Ishikawa (cell line): ENCODE results near the gene RASIP1.

Experiments
- CEBPB ChIP-seq: IDR thresholded peaks from 2 replicates; pipeline ENCODE4 v1.6.1; 2012
- CREB1 ChIP-seq: IDR thresholded peaks from 2 replicates; pipeline ENCODE4 v1.6.1; 2012; ENCODE audit warnings: low read depth
- EGR1 ChIP-seq: IDR thresholded peaks from 2 replicates; pipeline ENCODE4 v1.6.1; 2012
- EP300 ChIP-seq: IDR thresholded peaks from 2 replicates; pipeline ENCODE4 v1.6.1; 2012; ENCODE audit warnings: borderline replicate concordance
- FOXM1 ChIP-seq: IDR thresholded peaks from 2 replicates; pipeline ENCODE4 v1.6.1; 2012; ENCODE audit warnings: low read depth, borderline replicate concordance
- NFIC ChIP-seq: IDR thresholded peaks from 2 replicates; pipeline ENCODE4 v1.6.1; 2012
- TAF1 ChIP-seq: IDR thresholded peaks from 2 replicates; pipeline ENCODE4 v1.6.1; 2012; ENCODE audit warnings: low read depth, mild to moderate bottlenecking
- TCF12 ChIP-seq: IDR thresholded peaks from 2 replicates; pipeline ENCODE4 v1.6.1; 2012; ENCODE audit warnings: low read depth
- YY1 ChIP-seq: IDR thresholded peaks from 2 replicates; pipeline ENCODE4 v1.6.1; 2012; ENCODE audit warnings: low read depth
- ZBTB7A ChIP-seq: IDR thresholded peaks from 2 replicates; pipeline ENCODE4 v1.6.1; 2012; ENCODE audit warnings: low read depth
- TF ChIP-seq, protein P1 (sequence below): IDR thresholded peaks from 2 replicates; pipeline ENCODE4 v1.6.1; 2012
- TF ChIP-seq, protein P2 (sequence below): IDR thresholded peaks from 2 replicates; pipeline ENCODE4 v1.6.1; 2012; ENCODE audit warnings: low read depth, mild to moderate bottlenecking
- TF ChIP-seq, protein P3 (sequence below): IDR thresholded peaks from 2 replicates; pipeline ENCODE4 v1.6.1; 2012

DNA sequence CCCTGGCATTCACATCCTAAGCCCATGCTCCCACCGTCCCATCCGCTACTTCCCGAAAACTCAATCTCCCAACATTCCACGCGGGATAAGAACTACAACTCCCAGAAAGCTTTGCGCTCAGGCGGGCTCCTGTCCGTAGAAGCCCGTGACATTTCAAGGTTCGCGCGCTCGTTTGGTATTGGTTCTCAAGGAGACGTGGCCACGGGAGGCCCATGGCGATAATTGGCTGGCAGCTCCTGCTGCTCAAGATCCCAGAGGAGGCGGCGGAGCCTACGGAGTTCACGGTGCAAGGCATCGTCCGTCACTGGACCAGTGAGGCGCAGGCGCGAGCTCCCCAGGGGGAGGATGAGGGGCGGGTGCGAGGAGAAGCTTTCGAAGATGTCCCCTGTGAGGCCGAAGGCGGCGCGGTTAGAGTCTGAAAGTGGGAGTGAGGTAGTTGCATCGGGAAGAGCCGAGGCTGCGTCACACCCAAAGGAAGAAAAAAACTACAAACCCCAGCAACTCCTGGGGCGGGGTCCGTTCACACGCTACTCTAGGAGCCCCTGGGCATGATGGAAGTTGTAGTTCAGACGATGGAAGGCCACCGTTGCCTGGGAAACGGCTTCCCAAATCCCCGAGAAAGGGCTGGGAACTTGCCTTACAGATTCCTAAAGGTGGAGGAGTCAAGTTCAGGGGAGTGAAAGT lies 19.7 kb downstream of the RASIP1 start:
- TF ChIP-seq EP300 (no peak), TCF12 (peak; percentile 53), ZBTB7A (no peak), TAF1 (0 out of 2 replicates have a peak, but pooled peaks have one; percentile 17), NFIC (no peak; the same call in 1 of the 2 replicates), CREB1 (peak; percentile 45; the same call in 1 of the 2 replicates), YY1 (peak; percentile 50), FOXM1 (peak; percentile 87), EGR1 (no peak), CEBPB (no peak)
- TF ChIP-seq, protein P1, sequence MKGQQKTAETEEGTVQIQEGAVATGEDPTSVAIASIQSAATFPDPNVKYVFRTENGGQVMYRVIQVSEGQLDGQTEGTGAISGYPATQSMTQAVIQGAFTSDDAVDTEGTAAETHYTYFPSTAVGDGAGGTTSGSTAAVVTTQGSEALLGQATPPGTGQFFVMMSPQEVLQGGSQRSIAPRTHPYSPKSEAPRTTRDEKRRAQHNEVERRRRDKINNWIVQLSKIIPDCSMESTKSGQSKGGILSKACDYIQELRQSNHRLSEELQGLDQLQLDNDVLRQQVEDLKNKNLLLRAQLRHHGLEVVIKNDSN = peak; percentile 70
- TF ChIP-seq, protein P2, sequence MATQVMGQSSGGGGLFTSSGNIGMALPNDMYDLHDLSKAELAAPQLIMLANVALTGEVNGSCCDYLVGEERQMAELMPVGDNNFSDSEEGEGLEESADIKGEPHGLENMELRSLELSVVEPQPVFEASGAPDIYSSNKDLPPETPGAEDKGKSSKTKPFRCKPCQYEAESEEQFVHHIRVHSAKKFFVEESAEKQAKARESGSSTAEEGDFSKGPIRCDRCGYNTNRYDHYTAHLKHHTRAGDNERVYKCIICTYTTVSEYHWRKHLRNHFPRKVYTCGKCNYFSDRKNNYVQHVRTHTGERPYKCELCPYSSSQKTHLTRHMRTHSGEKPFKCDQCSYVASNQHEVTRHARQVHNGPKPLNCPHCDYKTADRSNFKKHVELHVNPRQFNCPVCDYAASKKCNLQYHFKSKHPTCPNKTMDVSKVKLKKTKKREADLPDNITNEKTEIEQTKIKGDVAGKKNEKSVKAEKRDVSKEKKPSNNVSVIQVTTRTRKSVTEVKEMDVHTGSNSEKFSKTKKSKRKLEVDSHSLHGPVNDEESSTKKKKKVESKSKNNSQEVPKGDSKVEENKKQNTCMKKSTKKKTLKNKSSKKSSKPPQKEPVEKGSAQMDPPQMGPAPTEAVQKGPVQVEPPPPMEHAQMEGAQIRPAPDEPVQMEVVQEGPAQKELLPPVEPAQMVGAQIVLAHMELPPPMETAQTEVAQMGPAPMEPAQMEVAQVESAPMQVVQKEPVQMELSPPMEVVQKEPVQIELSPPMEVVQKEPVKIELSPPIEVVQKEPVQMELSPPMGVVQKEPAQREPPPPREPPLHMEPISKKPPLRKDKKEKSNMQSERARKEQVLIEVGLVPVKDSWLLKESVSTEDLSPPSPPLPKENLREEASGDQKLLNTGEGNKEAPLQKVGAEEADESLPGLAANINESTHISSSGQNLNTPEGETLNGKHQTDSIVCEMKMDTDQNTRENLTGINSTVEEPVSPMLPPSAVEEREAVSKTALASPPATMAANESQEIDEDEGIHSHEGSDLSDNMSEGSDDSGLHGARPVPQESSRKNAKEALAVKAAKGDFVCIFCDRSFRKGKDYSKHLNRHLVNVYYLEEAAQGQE = no peak
- TF ChIP-seq, protein P3, sequence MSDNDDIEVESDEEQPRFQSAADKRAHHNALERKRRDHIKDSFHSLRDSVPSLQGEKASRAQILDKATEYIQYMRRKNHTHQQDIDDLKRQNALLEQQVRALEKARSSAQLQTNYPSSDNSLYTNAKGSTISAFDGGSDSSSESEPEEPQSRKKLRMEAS = peak; percentile 67
